ENCODE data around the gene ZNF783. TPM values are rescaled to one million over a fixed set of nuclear protein-coding genes. Genes with fewer than 3 reads are reported as not detected.
"Not testable (repeated sequence)": the region's sequence is repeated elsewhere in the genome, so short reads cannot be mapped to it uniquely, and the experiment has no call there.

Gene ZNF783
- total RNA-seq, 1 donor from 2014 or later: 7.5 TPM

DNA sequence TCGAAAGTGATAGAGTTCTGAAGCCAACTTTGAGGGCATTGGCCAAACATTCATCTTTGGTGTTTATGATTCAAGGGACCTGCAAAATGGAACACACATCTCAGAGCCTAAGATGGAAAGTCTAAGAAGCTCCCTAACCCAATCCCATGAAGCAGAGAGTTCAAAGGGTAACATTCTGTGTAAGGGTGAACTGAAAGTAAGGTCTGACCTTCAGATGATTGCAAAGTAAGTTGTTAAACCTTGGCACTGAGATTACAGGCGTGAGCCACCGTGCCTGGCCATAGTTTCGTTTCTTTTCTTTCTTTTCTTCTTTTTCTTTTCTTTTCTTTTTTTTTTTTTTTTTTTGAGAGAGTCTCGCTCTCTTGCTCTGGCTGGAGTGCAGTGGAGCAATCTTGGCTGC, 20.3 kb upstream of the ZNF783 start:
- no peak for DNase-seq

DNA sequence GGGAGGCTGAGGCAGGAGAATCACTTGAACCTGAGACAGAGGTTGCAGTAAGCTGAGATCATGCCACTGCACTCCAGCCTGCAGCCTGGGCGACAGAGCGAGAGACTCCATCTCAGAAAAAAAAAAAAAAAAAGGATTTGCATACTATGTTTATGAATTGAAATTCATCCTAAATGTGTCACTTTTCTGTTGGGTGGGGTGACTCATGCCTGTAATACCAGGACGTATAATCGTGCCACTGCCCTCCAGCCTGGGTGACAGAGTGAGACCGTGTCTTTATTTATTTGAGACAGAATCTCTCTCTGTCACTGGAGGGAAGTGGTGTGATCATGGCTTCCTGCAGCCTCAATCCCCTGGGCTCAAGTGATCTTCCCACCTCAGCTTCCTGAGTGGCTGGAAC, 16.8 kb upstream of the ZNF783 start:
- no peak for DNase-seq

- no peak for DNase-seq
Measured at GRCh38 chr7:149245744-149246143, 16.3 kb upstream of the ZNF783 start.

- DNase-seq: no peak
Measured at GRCh38 chr7:149248777-149249176, 13.2 kb upstream of the ZNF783 start.

DNA sequence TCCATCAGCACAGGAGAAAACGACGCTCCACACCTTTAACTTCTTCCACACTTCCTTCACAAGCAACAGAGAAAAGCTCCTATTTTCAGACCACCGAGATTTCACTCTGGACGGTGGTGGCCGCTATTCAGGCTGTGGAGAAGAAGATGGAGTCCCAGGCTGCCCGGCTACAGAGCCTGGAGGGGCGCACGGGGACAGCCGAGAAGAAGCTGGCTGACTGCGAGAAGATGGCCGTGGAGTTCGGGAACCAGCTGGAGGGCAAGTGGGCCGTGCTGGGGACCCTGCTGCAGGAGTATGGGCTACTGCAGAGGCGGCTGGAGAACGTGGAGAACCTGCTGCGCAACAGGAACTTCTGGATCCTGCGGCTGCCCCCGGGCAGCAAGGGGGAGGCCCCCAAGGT, 11.8 kb upstream of the ZNF783 start:
- DNase-seq: not testable (repeated sequence)

DNA sequence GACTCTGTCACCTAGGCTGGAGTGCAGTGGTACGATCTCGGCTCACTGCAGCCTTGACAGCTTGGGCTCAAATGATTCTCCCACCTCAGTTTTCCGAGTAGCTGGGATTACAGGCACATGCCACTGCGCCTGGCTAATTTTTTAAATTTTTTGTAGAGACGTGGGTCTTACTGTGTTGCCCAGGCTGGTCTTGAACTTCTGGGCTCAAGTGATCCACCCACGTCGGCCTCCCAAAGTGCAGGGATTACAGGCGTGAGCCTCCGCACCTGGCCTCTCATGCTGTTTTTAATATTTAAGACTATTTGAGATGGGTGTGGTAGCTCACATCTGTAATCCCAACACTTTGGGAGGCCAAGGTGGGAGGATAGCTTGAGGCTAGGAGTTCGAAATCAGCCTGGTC, 10.5 kb upstream of the ZNF783 start:
- not testable (repeated sequence) for DNase-seq

- no peak for DNase-seq
Measured at GRCh38 chr7:149252378-149252777, 9.6 kb upstream of the ZNF783 start.

- no peak for DNase-seq
Measured at GRCh38 chr7:149253665-149254064, 8.3 kb upstream of the ZNF783 start.

GRCh38 chr7:149254181-149254858, 7.7 kb upstream of the ZNF783 start:
- no peak for DNase-seq

DNA sequence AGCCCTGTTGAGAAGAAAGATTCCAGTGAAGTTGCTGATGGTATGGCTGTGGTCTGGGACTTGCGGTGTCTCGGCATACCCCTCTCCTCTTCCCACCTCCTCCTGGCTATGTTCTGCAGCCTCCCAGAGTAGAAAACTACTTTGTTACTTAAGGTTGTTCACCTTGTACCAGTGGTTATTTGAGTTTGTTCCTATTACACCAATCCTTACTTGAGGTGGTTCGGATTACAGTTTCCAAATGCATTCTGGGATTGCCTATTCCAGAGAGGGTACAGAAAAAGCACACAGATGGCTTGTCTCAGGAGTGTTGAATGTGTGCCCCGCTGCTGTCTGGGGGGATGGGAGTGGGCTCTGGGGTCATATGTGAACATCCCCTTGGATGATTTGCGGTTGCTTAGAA, 6.8 kb upstream of the ZNF783 start:
- no peak for DNase-seq

DNA sequence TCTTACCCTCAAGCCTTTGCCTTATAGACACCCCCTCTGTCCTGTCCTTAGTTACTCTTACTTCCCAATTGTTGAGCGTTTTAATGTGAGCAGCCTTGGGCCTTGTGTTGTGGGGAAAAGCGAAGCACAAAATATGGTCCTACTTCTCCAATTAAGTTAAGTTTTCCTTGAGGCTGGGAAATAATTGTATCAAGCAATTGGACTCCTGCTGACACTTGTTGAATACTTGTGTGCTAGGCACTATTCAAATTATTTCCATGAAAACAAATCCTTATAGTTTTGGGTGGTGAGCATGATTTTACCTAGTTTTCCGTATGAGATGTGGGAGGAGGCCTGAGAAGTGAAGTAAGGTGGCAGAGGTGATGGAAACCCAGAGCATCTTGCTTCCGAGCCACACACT, 5.4 kb upstream of the ZNF783 start:
- DNase-seq: no peak

- peak; percentile 17 for DNase-seq
Measured at GRCh38 chr7:149257146-149257545, 4.8 kb upstream of the ZNF783 start.

DNA sequence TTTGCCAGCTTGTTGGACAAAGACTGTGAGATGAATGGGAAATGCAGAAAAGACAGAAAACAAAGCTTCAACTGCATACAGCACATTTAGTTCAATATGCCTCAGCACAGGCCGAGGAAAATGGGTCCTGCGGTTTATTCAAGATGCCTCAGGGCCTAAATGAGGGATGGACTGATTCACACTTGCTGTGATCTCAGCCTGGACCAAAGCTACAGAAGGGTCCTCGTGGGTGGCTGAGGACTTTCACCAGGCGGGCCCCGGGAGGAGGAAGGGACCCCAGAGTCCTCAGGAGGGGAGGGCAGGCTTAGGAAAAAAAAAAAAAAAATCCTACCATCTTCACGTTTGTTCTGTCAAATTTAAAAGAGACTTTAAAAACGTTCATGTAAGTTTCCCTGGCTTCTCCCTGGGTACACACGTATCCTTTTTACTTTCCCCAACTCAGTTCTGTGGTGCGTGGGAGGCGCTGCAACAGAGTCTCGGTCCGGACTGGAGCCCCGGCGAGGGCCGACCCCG, 624 bp upstream of the ZNF783 start:
- peak; percentile 29 for DNase-seq

GRCh38 chr7:149266451-149266850, 4.5 kb downstream of the ZNF783 start:
- no peak for DNase-seq

GRCh38 chr7:149267733-149268132, 5.7 kb downstream of the ZNF783 start:
- DNase-seq: no peak

GRCh38 chr7:149274424-149274823, 12.4 kb downstream of the ZNF783 start:
- not testable (repeated sequence) for DNase-seq

GRCh38 chr7:149277871-149278270, 15.9 kb downstream of the ZNF783 start:
- no peak for DNase-seq

- DNase-seq: no peak
Measured at GRCh38 chr7:149278396-149278795, 16.4 kb downstream of the ZNF783 start.

DNA sequence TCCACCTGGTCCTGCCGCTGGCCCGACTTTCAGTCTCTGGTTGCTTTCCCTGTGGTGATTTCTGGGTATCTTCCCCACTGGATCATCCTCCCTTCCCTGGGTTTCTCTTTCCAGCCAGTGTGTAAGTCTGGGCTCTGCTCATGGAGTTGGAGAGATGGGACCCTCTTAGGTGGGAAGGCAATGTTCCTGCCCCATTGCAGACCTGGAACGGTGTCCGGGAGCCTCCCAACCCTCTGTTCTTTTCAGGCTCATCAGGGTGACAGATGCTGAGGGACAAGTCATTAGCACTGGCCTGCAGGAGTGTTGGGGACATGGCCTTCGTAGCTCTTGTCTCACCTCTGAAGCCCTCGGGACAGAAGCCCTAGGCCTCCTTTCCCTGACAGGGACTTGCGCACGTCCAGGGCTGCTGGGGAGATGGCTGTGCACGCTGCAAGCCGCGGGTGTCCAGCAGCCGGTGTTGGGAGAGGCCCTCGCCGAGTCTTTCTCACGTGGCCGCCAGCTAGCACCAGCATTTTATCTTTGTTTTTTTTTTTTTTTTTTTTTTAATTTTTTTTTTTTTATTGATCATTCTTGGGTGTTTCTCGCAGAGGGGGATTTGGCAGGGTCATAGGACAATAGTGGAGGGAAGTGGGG, 17.2 kb downstream of the ZNF783 start:
- DNase-seq: no peak

GRCh38 chr7:149280151-149280550, 18.2 kb downstream of the ZNF783 start:
- DNase-seq: no peak

DNA sequence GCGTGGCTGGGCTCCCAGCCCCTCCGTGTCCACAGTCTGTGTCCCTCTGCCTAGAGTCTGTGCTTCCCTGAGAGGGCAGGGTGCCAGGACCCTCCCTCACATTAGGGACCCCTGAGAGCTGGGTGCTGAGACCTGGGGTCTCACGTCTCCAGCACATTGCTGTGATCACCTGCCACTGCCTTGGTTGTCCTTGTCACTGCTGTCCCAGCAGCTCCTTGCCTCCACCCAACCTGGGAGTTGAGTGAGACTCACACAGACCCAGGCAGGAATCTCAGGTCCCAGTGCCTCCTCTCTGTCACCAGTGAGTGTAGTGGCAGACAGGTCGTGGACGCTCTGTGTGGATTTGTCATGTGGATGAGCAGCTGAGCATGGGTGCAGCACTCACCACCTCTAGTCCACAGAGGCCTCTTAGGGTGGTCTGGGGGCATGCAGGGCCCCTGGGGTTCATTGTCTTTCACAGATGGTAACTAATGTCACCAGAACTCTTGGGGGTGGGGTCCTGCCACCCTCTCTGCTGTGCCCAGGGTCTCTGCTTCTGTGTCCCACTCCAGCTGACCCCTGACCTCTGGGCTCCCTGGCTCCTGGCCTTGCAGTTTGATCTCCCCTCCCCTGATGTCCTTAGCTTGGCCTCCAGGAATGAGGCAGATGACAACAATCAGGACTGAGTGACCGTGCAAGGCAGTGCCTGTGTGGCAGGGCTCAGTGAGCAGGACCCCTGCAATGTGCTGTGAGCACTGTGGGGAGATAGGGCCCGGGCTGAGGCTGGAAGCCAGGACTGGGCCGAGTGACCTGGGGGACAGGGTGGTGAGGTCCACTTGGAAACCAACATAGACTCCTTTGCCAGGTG, 18.9 kb downstream of the ZNF783 start:
- DNase-seq: no peak

GRCh38 chr7:149281508-149282330, 19.7 kb downstream of the ZNF783 start:
- DNase-seq: no peak

- peak; percentile 22 for DNase-seq
Measured at GRCh38 chr7:149282331-149282655, 20.3 kb downstream of the ZNF783 start.

Data from dermis blood vessel endothelial cell (primary cell).